Epithelial cell of proximal tubule (primary cell): ENCODE data around the gene DNMT3B. TPM values are rescaled to one million over a fixed set of nuclear protein-coding genes. Genes with fewer than 3 reads are reported as not detected.

ENCODE experiments used
- DNase-seq: peaks from one replicate; pipeline ENCODE4 v3.0.0-alpha.2; 2011; ENCODE audit warnings: low read depth
- H3K4me3 ChIP-seq: 2 replicates; pipeline ENCODE4 v1.5.1; 2011; ENCODE audit warnings: low read depth, mild to moderate bottlenecking, low read length
- total RNA-seq: library from RNA; depleted of rRNA; stranded (reverse); fragments of >200 nt; gene quantifications from 2 replicates; pipeline ENCODE4 v1.2.3, GENCODE V29; 2015
- TF ChIP-seq, protein P1 (sequence below): conservative IDR thresholded peaks from 2 replicates; pipeline ENCODE4 v1.5.1; 2012; ENCODE audit warnings: low read depth, mild to moderate bottlenecking, low read length

The DNMT3B gene
- total RNA-seq, 1 donor from 2014 or later, result 14.2 TPM

GRCh38 chr20:32805721-32806120, 43.5 kb downstream of the DNMT3B start:
- TF ChIP-seq, protein P1, sequence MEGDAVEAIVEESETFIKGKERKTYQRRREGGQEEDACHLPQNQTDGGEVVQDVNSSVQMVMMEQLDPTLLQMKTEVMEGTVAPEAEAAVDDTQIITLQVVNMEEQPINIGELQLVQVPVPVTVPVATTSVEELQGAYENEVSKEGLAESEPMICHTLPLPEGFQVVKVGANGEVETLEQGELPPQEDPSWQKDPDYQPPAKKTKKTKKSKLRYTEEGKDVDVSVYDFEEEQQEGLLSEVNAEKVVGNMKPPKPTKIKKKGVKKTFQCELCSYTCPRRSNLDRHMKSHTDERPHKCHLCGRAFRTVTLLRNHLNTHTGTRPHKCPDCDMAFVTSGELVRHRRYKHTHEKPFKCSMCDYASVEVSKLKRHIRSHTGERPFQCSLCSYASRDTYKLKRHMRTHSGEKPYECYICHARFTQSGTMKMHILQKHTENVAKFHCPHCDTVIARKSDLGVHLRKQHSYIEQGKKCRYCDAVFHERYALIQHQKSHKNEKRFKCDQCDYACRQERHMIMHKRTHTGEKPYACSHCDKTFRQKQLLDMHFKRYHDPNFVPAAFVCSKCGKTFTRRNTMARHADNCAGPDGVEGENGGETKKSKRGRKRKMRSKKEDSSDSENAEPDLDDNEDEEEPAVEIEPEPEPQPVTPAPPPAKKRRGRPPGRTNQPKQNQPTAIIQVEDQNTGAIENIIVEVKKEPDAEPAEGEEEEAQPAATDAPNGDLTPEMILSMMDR, result no peak

DNA sequence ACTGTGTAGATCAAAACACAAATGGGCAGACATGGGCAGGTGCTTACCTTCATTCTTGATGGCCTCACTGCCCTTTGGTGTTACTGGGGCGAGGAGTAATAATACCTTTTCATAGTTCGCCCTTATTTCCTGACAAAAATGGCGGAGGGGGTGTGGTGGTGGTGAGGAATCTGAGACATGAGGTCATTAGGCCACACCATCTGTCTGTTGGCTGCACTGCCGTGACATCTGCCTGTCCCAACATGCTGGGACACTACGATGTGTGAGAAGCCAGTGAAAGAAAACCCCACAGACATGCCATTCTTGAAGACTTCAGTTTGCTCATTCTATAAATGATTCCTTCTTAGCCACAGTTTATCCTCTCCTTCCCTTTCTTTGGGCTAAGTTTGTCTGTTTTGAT, 44.2 kb downstream of the DNMT3B start:
- no peak for DNase-seq
- H3K4me3 ChIP-seq, result no peak overlapping the region
- TF ChIP-seq, protein P1, result no peak

More at GRCh38 chr20:32805721-32806120, 43.5 kb downstream of the DNMT3B start:
- no peak for DNase-seq
- no peak overlapping the region for H3K4me3 ChIP-seq

GRCh38 chr20:32807706-32808105, 45.5 kb downstream of the DNMT3B start:
- TF ChIP-seq, protein P1, result no peak
- DNase-seq, result no peak
- H3K4me3 ChIP-seq, result no peak overlapping the region

- no peak overlapping the region for H3K4me3 ChIP-seq
- DNase-seq, result no peak
- TF ChIP-seq, protein P1, result no peak
Observed at GRCh38 chr20:32808438-32808837, 46.3 kb downstream of the DNMT3B start.

DNA sequence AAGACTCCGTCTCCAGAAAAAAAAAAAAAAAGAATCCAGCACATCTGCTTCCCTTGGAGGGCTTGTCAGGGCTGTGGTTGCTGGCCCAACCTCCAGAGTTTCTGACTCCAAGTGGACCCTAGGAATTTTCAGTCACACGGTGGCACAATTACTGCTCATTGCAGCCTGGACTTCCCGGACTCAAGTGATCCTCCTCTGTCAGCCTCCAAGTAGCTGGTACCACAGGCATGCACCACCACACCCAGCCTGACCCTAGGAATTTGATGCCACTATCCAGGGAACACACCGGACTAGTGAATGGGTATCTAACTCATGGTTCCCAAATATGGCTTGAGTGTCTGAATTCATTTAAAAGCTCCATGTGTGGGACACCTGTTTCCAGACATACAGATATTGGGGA, 47.7 kb downstream of the DNMT3B start:
- DNase-seq, result no peak
- TF ChIP-seq, protein P1, result no peak
- H3K4me3 ChIP-seq, result no peak overlapping the region

DNA sequence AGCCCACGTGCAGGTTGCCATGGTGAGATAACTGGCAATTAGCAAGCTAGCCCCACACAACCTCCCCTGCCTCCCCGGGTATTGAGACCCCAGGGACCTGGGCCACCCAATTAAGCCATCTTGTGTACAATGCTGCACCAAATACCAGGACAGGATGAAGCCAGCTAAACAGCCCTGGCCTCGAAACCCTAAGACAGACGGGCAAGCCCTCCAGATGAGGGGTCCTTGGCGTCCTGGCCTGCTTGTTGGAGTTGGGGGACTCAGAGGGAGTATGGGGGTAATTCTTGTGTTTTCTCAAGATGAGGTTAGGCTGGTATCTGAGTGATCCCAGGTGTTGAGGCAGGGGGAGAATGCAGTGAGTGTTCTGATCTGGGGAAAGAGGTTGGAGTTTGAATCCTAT, 48.8 kb downstream of the DNMT3B start:
- TF ChIP-seq, protein P1, result no peak
- no peak for DNase-seq

DNA sequence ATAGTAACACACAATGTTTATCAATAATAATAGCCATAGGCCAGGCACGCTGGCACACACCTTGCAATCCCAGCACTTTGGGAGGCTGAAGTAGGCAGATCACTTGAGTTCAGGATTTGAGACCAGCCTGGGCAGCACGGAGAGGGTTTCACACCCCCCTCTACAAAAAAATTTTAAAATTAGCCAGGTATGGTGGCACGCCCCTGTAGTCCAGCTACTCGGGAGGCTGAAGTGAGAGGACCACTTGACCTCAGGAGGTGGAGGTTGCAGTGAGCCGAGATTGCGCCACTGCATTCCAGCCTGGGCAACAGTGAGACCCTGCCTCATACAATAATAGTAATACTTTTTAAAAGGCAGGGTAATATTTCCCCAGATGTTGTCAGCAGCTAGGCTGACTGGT, 49.7 kb downstream of the DNMT3B start:
- DNase-seq, result no peak
- TF ChIP-seq, protein P1, result no peak
- no peak overlapping the region for H3K4me3 ChIP-seq

More for the DNA sequence above, 48.8 kb downstream of the DNMT3B start:
- H3K4me3 ChIP-seq, result no peak overlapping the region
